OCI-LY7 (cell line): ENCODE data around the gene TVP23A.

Source experiments
- EZH2phosphoT487 ChIP-seq: fragments of 200-600 bp; sonication (generic); IDR thresholded peaks from 2 replicates; pipeline ENCODE4 v1.6.1; 2018; ENCODE audit warnings: low read depth, borderline replicate concordance, mild to moderate bottlenecking, mixed run types, antibody characterized with exemption, low read length, moderate library complexity, mixed read lengths
- TF ChIP-seq, protein P1 (sequence below): fragments of 200-600 bp; sonication (generic); conservative IDR thresholded peaks from 2 replicates; pipeline ENCODE4 v1.5.1; 2014; ENCODE audit warnings: mild to moderate bottlenecking, antibody characterized with exemption, low read length, moderate library complexity, mixed read lengths

DNA sequence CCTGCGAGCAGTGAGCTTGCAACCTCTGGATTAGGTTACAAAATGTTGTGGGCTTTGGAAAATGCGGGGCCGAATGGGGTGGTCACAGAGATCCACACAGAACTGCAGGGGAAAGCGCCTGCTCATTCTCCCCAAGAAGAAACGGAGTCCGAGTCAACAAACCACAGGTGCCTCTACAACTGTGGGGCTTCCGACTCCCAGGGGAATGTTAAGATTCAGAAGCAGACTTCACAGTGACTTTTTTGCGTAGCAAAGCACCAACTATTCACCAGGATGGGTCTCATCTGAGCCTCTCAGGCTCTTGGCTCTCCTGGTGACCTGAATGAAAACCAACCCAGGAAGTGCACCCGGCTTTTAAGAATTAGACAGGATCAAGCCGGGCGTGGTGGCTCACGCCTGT lies 41.2 kb downstream of the TVP23A start:
- TF ChIP-seq, protein P1, sequence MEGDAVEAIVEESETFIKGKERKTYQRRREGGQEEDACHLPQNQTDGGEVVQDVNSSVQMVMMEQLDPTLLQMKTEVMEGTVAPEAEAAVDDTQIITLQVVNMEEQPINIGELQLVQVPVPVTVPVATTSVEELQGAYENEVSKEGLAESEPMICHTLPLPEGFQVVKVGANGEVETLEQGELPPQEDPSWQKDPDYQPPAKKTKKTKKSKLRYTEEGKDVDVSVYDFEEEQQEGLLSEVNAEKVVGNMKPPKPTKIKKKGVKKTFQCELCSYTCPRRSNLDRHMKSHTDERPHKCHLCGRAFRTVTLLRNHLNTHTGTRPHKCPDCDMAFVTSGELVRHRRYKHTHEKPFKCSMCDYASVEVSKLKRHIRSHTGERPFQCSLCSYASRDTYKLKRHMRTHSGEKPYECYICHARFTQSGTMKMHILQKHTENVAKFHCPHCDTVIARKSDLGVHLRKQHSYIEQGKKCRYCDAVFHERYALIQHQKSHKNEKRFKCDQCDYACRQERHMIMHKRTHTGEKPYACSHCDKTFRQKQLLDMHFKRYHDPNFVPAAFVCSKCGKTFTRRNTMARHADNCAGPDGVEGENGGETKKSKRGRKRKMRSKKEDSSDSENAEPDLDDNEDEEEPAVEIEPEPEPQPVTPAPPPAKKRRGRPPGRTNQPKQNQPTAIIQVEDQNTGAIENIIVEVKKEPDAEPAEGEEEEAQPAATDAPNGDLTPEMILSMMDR = no peak
- TF ChIP-seq EZH2phosphoT487 = no peak
